ENCODE measurements around the gene GALNT5. TPM values are rescaled to one million over a fixed set of nuclear protein-coding genes. Genes with fewer than 3 reads are reported as not detected.

Gene GALNT5
- total RNA-seq, 1 donor from 2014 or later, result 2.2 TPM

- H3K27me3 ChIP-seq (ENCODE audit: insufficient read depth, low read length), result no peaks in the 10 kb centered on the region
- Mint-ChIP-seq H3K4me3 (ENCODE audit: unreplicated experiment) (no peak overlapping the region), H3K27ac (ENCODE audit: unreplicated experiment) (no peak overlapping the region), H3K36me3 (ENCODE audit: low read depth, unreplicated experiment) (no peaks in the 10 kb centered on the region), H3K9me3 (ENCODE audit: unreplicated experiment) (no peaks in the 10 kb centered on the region), H3K27me3 (ENCODE audit: low read depth, unreplicated experiment) (no peaks in the 10 kb centered on the region), H3K4me1 (ENCODE audit: low read depth, unreplicated experiment) (peaks cover 2% of the 10 kb centered on the region)
- H3K4me1 ChIP-seq (ENCODE audit: insufficient read depth, low read length), result no peaks in the 10 kb centered on the region
- TF ChIP-seq CTCF (IDR thresholded peaks at IDR 0.05; ENCODE audit: insufficient read depth, low read depth, low read length) (no peak), EZH2 (IDR thresholded peaks at IDR 0.05; ENCODE audit: insufficient read depth, low read length) (no peak)
- no peaks in the 10 kb centered on the region for H3K36me3 ChIP-seq (ENCODE audit: insufficient read depth, low read length)
- no peaks in the 10 kb centered on the region for H4K20me1 ChIP-seq (ENCODE audit: insufficient read depth, low read length)
- no peak overlapping the region for H3K27ac ChIP-seq (ENCODE audit: low read depth, low read length)
- H2AFZ ChIP-seq (ENCODE audit: low read depth, low read length), result no peak overlapping the region
- no peak for FAIRE-seq
- no peak overlapping the region for H3K4me2 ChIP-seq (ENCODE audit: low read length)
- no peaks in the 10 kb centered on the region for H3K79me2 ChIP-seq (ENCODE audit: insufficient read depth, low read length)
- no peak overlapping the region for H3K4me3 ChIP-seq (ENCODE audit: insufficient read depth, low read depth, low read length)
- no peaks in the 10 kb centered on the region for H3K9me3 ChIP-seq (ENCODE audit: insufficient read depth, low read depth, low read length)
- no peak for DNase-seq (ENCODE audit: low read depth)
- H3K9ac ChIP-seq (ENCODE audit: low read length), result no peak overlapping the region
These were observed 62.9 kb downstream of the GALNT5 start for GRCh38 chr2:157320409-157320808.

GRCh38 chr2:157321466-157321865 is 64.0 kb downstream of the GALNT5 start:
- Histone ChIP-seq H3K27ac (ENCODE audit: low read depth, low read length) (no peak overlapping the region), H3K9me3 (ENCODE audit: insufficient read depth, low read depth, low read length) (no peaks in the 10 kb centered on the region), H3K79me2 (ENCODE audit: insufficient read depth, low read length) (no peaks in the 10 kb centered on the region), H4K20me1 (ENCODE audit: insufficient read depth, low read length) (no peaks in the 10 kb centered on the region), H3K9ac (ENCODE audit: low read length) (no peak overlapping the region), H3K36me3 (ENCODE audit: insufficient read depth, low read length) (no peaks in the 10 kb centered on the region), H3K4me2 (ENCODE audit: low read length) (no peak overlapping the region), H3K4me1 (ENCODE audit: insufficient read depth, low read length) (no peaks in the 10 kb centered on the region), H2AFZ (ENCODE audit: low read depth, low read length) (no peak overlapping the region), H3K27me3 (ENCODE audit: insufficient read depth, low read length) (no peaks in the 10 kb centered on the region), H3K4me3 (ENCODE audit: insufficient read depth, low read depth, low read length) (no peak overlapping the region)
- FAIRE-seq (no peak), DNase-seq (ENCODE audit: low read depth) (no peak)
- H3K36me3 Mint-ChIP-seq (ENCODE audit: low read depth, unreplicated experiment), result no peaks in the 10 kb centered on the region
- H3K27ac Mint-ChIP-seq (ENCODE audit: unreplicated experiment), result no peak overlapping the region
- H3K4me1 Mint-ChIP-seq (ENCODE audit: low read depth, unreplicated experiment), result peaks cover 2% of the 10 kb centered on the region
- H3K27me3 Mint-ChIP-seq (ENCODE audit: low read depth, unreplicated experiment), result no peaks in the 10 kb centered on the region
- H3K4me3 Mint-ChIP-seq (ENCODE audit: unreplicated experiment), result no peak overlapping the region
- no peak for TF ChIP-seq EZH2 (IDR thresholded peaks at IDR 0.05; ENCODE audit: insufficient read depth, low read length)
- no peak for TF ChIP-seq CTCF (IDR thresholded peaks at IDR 0.05; ENCODE audit: insufficient read depth, low read depth, low read length)
- H3K9me3 Mint-ChIP-seq (ENCODE audit: unreplicated experiment), result no peaks in the 10 kb centered on the region

GRCh38 chr2:157322432-157322831 is 64.9 kb downstream of the GALNT5 start:
- no peak overlapping the region for H3K27ac ChIP-seq (ENCODE audit: low read depth, low read length)
- H3K9ac ChIP-seq (ENCODE audit: low read length), result no peak overlapping the region
- no peak overlapping the region for H3K4me3 Mint-ChIP-seq (ENCODE audit: unreplicated experiment)
- no peaks in the 10 kb centered on the region for H3K27me3 ChIP-seq (ENCODE audit: insufficient read depth, low read length)
- no peak overlapping the region for H3K27ac Mint-ChIP-seq (ENCODE audit: unreplicated experiment)
- H3K4me2 ChIP-seq (ENCODE audit: low read length), result no peak overlapping the region
- FAIRE-seq (no peak), DNase-seq (ENCODE audit: low read depth) (no peak)
- H3K36me3 Mint-ChIP-seq (ENCODE audit: low read depth, unreplicated experiment), result no peaks in the 10 kb centered on the region
- no peaks in the 10 kb centered on the region for H4K20me1 ChIP-seq (ENCODE audit: insufficient read depth, low read length)
- H3K36me3 ChIP-seq (ENCODE audit: insufficient read depth, low read length), result no peaks in the 10 kb centered on the region
- no peaks in the 10 kb centered on the region for H3K79me2 ChIP-seq (ENCODE audit: insufficient read depth, low read length)
- H3K4me3 ChIP-seq (ENCODE audit: insufficient read depth, low read depth, low read length), result no peak overlapping the region
- H2AFZ ChIP-seq (ENCODE audit: low read depth, low read length), result no peak overlapping the region
- no peaks in the 10 kb centered on the region for H3K9me3 ChIP-seq (ENCODE audit: insufficient read depth, low read depth, low read length)
- no peaks in the 10 kb centered on the region for H3K27me3 Mint-ChIP-seq (ENCODE audit: low read depth, unreplicated experiment)
- TF ChIP-seq CTCF (IDR thresholded peaks at IDR 0.05; ENCODE audit: insufficient read depth, low read depth, low read length) (no peak), EZH2 (IDR thresholded peaks at IDR 0.05; ENCODE audit: insufficient read depth, low read length) (no peak)
- H3K9me3 Mint-ChIP-seq (ENCODE audit: unreplicated experiment), result no peaks in the 10 kb centered on the region
- no peaks in the 10 kb centered on the region for H3K4me1 ChIP-seq (ENCODE audit: insufficient read depth, low read length)
- peaks cover 2% of the 10 kb centered on the region for H3K4me1 Mint-ChIP-seq (ENCODE audit: low read depth, unreplicated experiment)
